ENCODE data around the gene CLDN1.

Gene CLDN1
- total RNA-seq, result 0 reads per million in 3 donors

GRCh38 chr3:190321789-190322603 lies at the start of gene CLDN1:
TSS of gene CLDN1 (minus strand) at chr3:190322446. CDS start at chr3:190322206, 240 bp downstream.
- no peak within 1 kb of the TSS for H3K27ac ChIP-seq (ENCODE audit: insufficient read depth, low read length, poor library complexity, severe bottlenecking)
- H3K4me1 ChIP-seq (ENCODE audit: control insufficient read depth, insufficient read depth, low read length, poor library complexity, severe bottlenecking), result peaks cover 5% of the 10 kb centered on the region
- no peaks in the 10 kb centered on the region for H3K36me3 ChIP-seq (ENCODE audit: control insufficient read depth, insufficient read depth, low read length)
- H3K4me3 ChIP-seq (ENCODE audit: insufficient read depth, low read depth, low read length, poor library complexity, severe bottlenecking), result peak within 1 kb of the TSS; percentile 39
- H3K27me3 ChIP-seq (replicated peaks; ENCODE audit: control insufficient read depth, insufficient read depth, low read length, poor library complexity, severe bottlenecking), result peaks cover 5% of the 10 kb centered on the region
- no peaks in the 10 kb centered on the region for H3K9me3 ChIP-seq (ENCODE audit: control insufficient read depth, low read length)
- peak; percentile 16 to 43 (median 17) for DNase-seq

GRCh38 chr3:190371152-190371551 lies 48.9 kb upstream of the CLDN1 start:
- no peaks in the 10 kb centered on the region for H3K27me3 ChIP-seq (replicated peaks; ENCODE audit: control insufficient read depth, insufficient read depth, low read length, poor library complexity, severe bottlenecking)
- H3K4me1 ChIP-seq (ENCODE audit: control insufficient read depth, insufficient read depth, low read length, poor library complexity, severe bottlenecking), result no peaks in the 10 kb centered on the region
- no peaks in the 10 kb centered on the region for H3K36me3 ChIP-seq (ENCODE audit: control insufficient read depth, insufficient read depth, low read length)
- H3K27ac ChIP-seq (ENCODE audit: insufficient read depth, low read length, poor library complexity, severe bottlenecking), result no peak overlapping the region
- no peak for DNase-seq
- no peak overlapping the region for H3K4me3 ChIP-seq (ENCODE audit: insufficient read depth, low read depth, low read length, poor library complexity, severe bottlenecking)
- H3K9me3 ChIP-seq (ENCODE audit: control insufficient read depth, low read length), result no peaks in the 10 kb centered on the region

GRCh38 chr3:190370369-190370768 lies 48.1 kb upstream of the CLDN1 start:
- no peaks in the 10 kb centered on the region for H3K27me3 ChIP-seq (replicated peaks; ENCODE audit: control insufficient read depth, insufficient read depth, low read length, poor library complexity, severe bottlenecking)
- H3K4me3 ChIP-seq (ENCODE audit: insufficient read depth, low read depth, low read length, poor library complexity, severe bottlenecking), result no peak overlapping the region
- H3K9me3 ChIP-seq (ENCODE audit: control insufficient read depth, low read length), result no peaks in the 10 kb centered on the region
- H3K27ac ChIP-seq (ENCODE audit: insufficient read depth, low read length, poor library complexity, severe bottlenecking), result no peak overlapping the region
- no peak for DNase-seq
- no peaks in the 10 kb centered on the region for H3K36me3 ChIP-seq (ENCODE audit: control insufficient read depth, insufficient read depth, low read length)
- no peaks in the 10 kb centered on the region for H3K4me1 ChIP-seq (ENCODE audit: control insufficient read depth, insufficient read depth, low read length, poor library complexity, severe bottlenecking)

GRCh38 chr3:190369668-190370295 lies 47.5 kb upstream of the CLDN1 start:
- H3K9me3 ChIP-seq (ENCODE audit: control insufficient read depth, low read length), result no peaks in the 10 kb centered on the region
- H3K4me1 ChIP-seq (ENCODE audit: control insufficient read depth, insufficient read depth, low read length, poor library complexity, severe bottlenecking), result no peaks in the 10 kb centered on the region
- no peak for DNase-seq
- H3K36me3 ChIP-seq (ENCODE audit: control insufficient read depth, insufficient read depth, low read length), result no peaks in the 10 kb centered on the region
- no peak overlapping the region for H3K27ac ChIP-seq (ENCODE audit: insufficient read depth, low read length, poor library complexity, severe bottlenecking)
- no peaks in the 10 kb centered on the region for H3K27me3 ChIP-seq (replicated peaks; ENCODE audit: control insufficient read depth, insufficient read depth, low read length, poor library complexity, severe bottlenecking)
- no peak overlapping the region for H3K4me3 ChIP-seq (ENCODE audit: insufficient read depth, low read depth, low read length, poor library complexity, severe bottlenecking)

GRCh38 chr3:190368881-190369280 lies 46.6 kb upstream of the CLDN1 start:
- Histone ChIP-seq H3K4me3 (ENCODE audit: insufficient read depth, low read depth, low read length, poor library complexity, severe bottlenecking) (no peak overlapping the region), H3K27ac (ENCODE audit: insufficient read depth, low read length, poor library complexity, severe bottlenecking) (no peak overlapping the region), H3K4me1 (ENCODE audit: control insufficient read depth, insufficient read depth, low read length, poor library complexity, severe bottlenecking) (no peaks in the 10 kb centered on the region), H3K9me3 (ENCODE audit: control insufficient read depth, low read length) (no peaks in the 10 kb centered on the region), H3K27me3 (replicated peaks; ENCODE audit: control insufficient read depth, insufficient read depth, low read length, poor library complexity, severe bottlenecking) (no peaks in the 10 kb centered on the region), H3K36me3 (ENCODE audit: control insufficient read depth, insufficient read depth, low read length) (no peaks in the 10 kb centered on the region)
- no peak for DNase-seq

- H3K4me3 ChIP-seq (ENCODE audit: insufficient read depth, low read depth, low read length, poor library complexity, severe bottlenecking), result no peak overlapping the region
- no peaks in the 10 kb centered on the region for H3K4me1 ChIP-seq (ENCODE audit: control insufficient read depth, insufficient read depth, low read length, poor library complexity, severe bottlenecking)
- no peaks in the 10 kb centered on the region for H3K9me3 ChIP-seq (ENCODE audit: control insufficient read depth, low read length)
- H3K36me3 ChIP-seq (ENCODE audit: control insufficient read depth, insufficient read depth, low read length), result no peaks in the 10 kb centered on the region
- DNase-seq, result no peak
- H3K27me3 ChIP-seq (replicated peaks; ENCODE audit: control insufficient read depth, insufficient read depth, low read length, poor library complexity, severe bottlenecking), result no peaks in the 10 kb centered on the region
- H3K27ac ChIP-seq (ENCODE audit: insufficient read depth, low read length, poor library complexity, severe bottlenecking), result no peak overlapping the region
Observed at GRCh38 chr3:190366133-190366532, 43.9 kb upstream of the CLDN1 start.

GRCh38 chr3:190362258-190362657 lies 40.0 kb upstream of the CLDN1 start:
- H3K9me3 ChIP-seq (ENCODE audit: control insufficient read depth, low read length), result no peaks in the 10 kb centered on the region
- no peak overlapping the region for H3K4me3 ChIP-seq (ENCODE audit: insufficient read depth, low read depth, low read length, poor library complexity, severe bottlenecking)
- H3K27ac ChIP-seq (ENCODE audit: insufficient read depth, low read length, poor library complexity, severe bottlenecking), result no peak overlapping the region

GRCh38 chr3:190361791-190362190 lies 39.5 kb upstream of the CLDN1 start:
- H3K27me3 ChIP-seq (replicated peaks; ENCODE audit: control insufficient read depth, insufficient read depth, low read length, poor library complexity, severe bottlenecking), result no peaks in the 10 kb centered on the region
- no peaks in the 10 kb centered on the region for H3K4me1 ChIP-seq (ENCODE audit: control insufficient read depth, insufficient read depth, low read length, poor library complexity, severe bottlenecking)
- H3K9me3 ChIP-seq (ENCODE audit: control insufficient read depth, low read length), result no peaks in the 10 kb centered on the region
- no peaks in the 10 kb centered on the region for H3K36me3 ChIP-seq (ENCODE audit: control insufficient read depth, insufficient read depth, low read length)
- no peak for DNase-seq
- H3K4me3 ChIP-seq (ENCODE audit: insufficient read depth, low read depth, low read length, poor library complexity, severe bottlenecking), result no peak overlapping the region
- no peak overlapping the region for H3K27ac ChIP-seq (ENCODE audit: insufficient read depth, low read length, poor library complexity, severe bottlenecking)

More at GRCh38 chr3:190362258-190362657, 40.0 kb upstream of the CLDN1 start:
- no peaks in the 10 kb centered on the region for H3K27me3 ChIP-seq (replicated peaks; ENCODE audit: control insufficient read depth, insufficient read depth, low read length, poor library complexity, severe bottlenecking)
- no peaks in the 10 kb centered on the region for H3K36me3 ChIP-seq (ENCODE audit: control insufficient read depth, insufficient read depth, low read length)
- no peaks in the 10 kb centered on the region for H3K4me1 ChIP-seq (ENCODE audit: control insufficient read depth, insufficient read depth, low read length, poor library complexity, severe bottlenecking)
- no peak for DNase-seq

- H3K27me3 ChIP-seq (replicated peaks; ENCODE audit: control insufficient read depth, insufficient read depth, low read length, poor library complexity, severe bottlenecking), result no peaks in the 10 kb centered on the region
- no peaks in the 10 kb centered on the region for H3K9me3 ChIP-seq (ENCODE audit: control insufficient read depth, low read length)
- H3K27ac ChIP-seq (ENCODE audit: insufficient read depth, low read length, poor library complexity, severe bottlenecking), result no peak overlapping the region
- H3K36me3 ChIP-seq (ENCODE audit: control insufficient read depth, insufficient read depth, low read length), result no peaks in the 10 kb centered on the region
- DNase-seq, result no peak
- H3K4me1 ChIP-seq (ENCODE audit: control insufficient read depth, insufficient read depth, low read length, poor library complexity, severe bottlenecking), result no peaks in the 10 kb centered on the region
- no peak overlapping the region for H3K4me3 ChIP-seq (ENCODE audit: insufficient read depth, low read depth, low read length, poor library complexity, severe bottlenecking)
Observed at GRCh38 chr3:190360228-190360627, 38.0 kb upstream of the CLDN1 start.

GRCh38 chr3:190359813-190360212 lies 37.6 kb upstream of the CLDN1 start:
- Histone ChIP-seq H3K36me3 (ENCODE audit: control insufficient read depth, insufficient read depth, low read length) (no peaks in the 10 kb centered on the region), H3K4me3 (ENCODE audit: insufficient read depth, low read depth, low read length, poor library complexity, severe bottlenecking) (no peak overlapping the region), H3K27ac (ENCODE audit: insufficient read depth, low read length, poor library complexity, severe bottlenecking) (no peak overlapping the region), H3K9me3 (ENCODE audit: control insufficient read depth, low read length) (no peaks in the 10 kb centered on the region), H3K4me1 (ENCODE audit: control insufficient read depth, insufficient read depth, low read length, poor library complexity, severe bottlenecking) (no peaks in the 10 kb centered on the region), H3K27me3 (replicated peaks; ENCODE audit: control insufficient read depth, insufficient read depth, low read length, poor library complexity, severe bottlenecking) (no peaks in the 10 kb centered on the region)
- DNase-seq, result no peak
